ENCODE results near the gene FRAT1.
"Not testable (repeated sequence)": the region's sequence is repeated elsewhere in the genome, so short reads cannot be mapped to it uniquely, and the experiment has no call there.

The FRAT1 gene

GRCh38 chr10:97341416-97341815 is 22.3 kb downstream of the FRAT1 start:
- Histone ChIP-seq H3K36me3 (ENCODE audit: control insufficient read depth, insufficient read depth, low read length) (no peaks in the 10 kb centered on the region), H3K27me3 (replicated peaks; ENCODE audit: control insufficient read depth, insufficient read depth, low read length) (no peaks in the 10 kb centered on the region), H3K4me3 (replicated peaks; ENCODE audit: low read depth, low read length) (no peak overlapping the region)
- DNase-seq (ENCODE audit: extremely low read depth, insufficient read length) = no peak
- TF ChIP-seq CTCF (IDR thresholded peaks at IDR 0.05; ENCODE audit: insufficient read depth, low read length, poor library complexity, severe bottlenecking) = no peak

GRCh38 chr10:97343664-97344063 is 24.6 kb downstream of the FRAT1 start:
- H3K36me3 ChIP-seq (ENCODE audit: control insufficient read depth, insufficient read depth, low read length); DNase-seq (ENCODE audit: extremely low read depth, insufficient read length); H3K27me3 ChIP-seq (replicated peaks; ENCODE audit: control insufficient read depth, insufficient read depth, low read length); H3K4me3 ChIP-seq (replicated peaks; ENCODE audit: low read depth, low read length): not testable (repeated sequence)

- Histone ChIP-seq H3K36me3 (ENCODE audit: control insufficient read depth, insufficient read depth, low read length) (no peaks in the 10 kb centered on the region), H3K4me3 (replicated peaks; ENCODE audit: low read depth, low read length) (no peak overlapping the region), H3K27me3 (replicated peaks; ENCODE audit: control insufficient read depth, insufficient read depth, low read length) (no peaks in the 10 kb centered on the region)
- no peak for DNase-seq (ENCODE audit: extremely low read depth, insufficient read length)
- TF ChIP-seq CTCF (IDR thresholded peaks at IDR 0.05; ENCODE audit: insufficient read depth, low read length, poor library complexity, severe bottlenecking) = no peak
Observed at GRCh38 chr10:97347317-97347716, 28.2 kb downstream of the FRAT1 start.

- H3K27me3 ChIP-seq (replicated peaks; ENCODE audit: control insufficient read depth, insufficient read depth, low read length) = no peaks in the 10 kb centered on the region
- no peak for DNase-seq (ENCODE audit: extremely low read depth, insufficient read length)
- H3K4me3 ChIP-seq (replicated peaks; ENCODE audit: low read depth, low read length) = no peak overlapping the region
- no peak for TF ChIP-seq CTCF (IDR thresholded peaks at IDR 0.05; ENCODE audit: insufficient read depth, low read length, poor library complexity, severe bottlenecking)
- no peaks in the 10 kb centered on the region; the same call in 1 of the 2 replicates for H3K36me3 ChIP-seq (ENCODE audit: control insufficient read depth, insufficient read depth, low read length)
Observed at GRCh38 chr10:97349752-97350513, 30.9 kb downstream of the FRAT1 start.

- DNase-seq (ENCODE audit: extremely low read depth, insufficient read length) = no peak
- H3K36me3 ChIP-seq (ENCODE audit: control insufficient read depth, insufficient read depth, low read length) = peaks cover 6% of the 10 kb centered on the region
- no peaks in the 10 kb centered on the region for H3K27me3 ChIP-seq (replicated peaks; ENCODE audit: control insufficient read depth, insufficient read depth, low read length)
Observed at GRCh38 chr10:97353945-97354344, 34.9 kb downstream of the FRAT1 start.

GRCh38 chr10:97355571-97355975 is 36.5 kb downstream of the FRAT1 start:
- Histone ChIP-seq H3K4me3 (replicated peaks; ENCODE audit: low read depth, low read length) (no peak overlapping the region), H3K27me3 (replicated peaks; ENCODE audit: control insufficient read depth, insufficient read depth, low read length) (no peaks in the 10 kb centered on the region), H3K36me3 (ENCODE audit: control insufficient read depth, insufficient read depth, low read length) (peaks cover 13% of the 10 kb centered on the region)
- no peak for DNase-seq (ENCODE audit: extremely low read depth, insufficient read length)
- TF ChIP-seq CTCF (IDR thresholded peaks at IDR 0.05; ENCODE audit: insufficient read depth, low read length, poor library complexity, severe bottlenecking) = peak; percentile 18

More at GRCh38 chr10:97353945-97354344, 34.9 kb downstream of the FRAT1 start:
- TF ChIP-seq CTCF (IDR thresholded peaks at IDR 0.05; ENCODE audit: insufficient read depth, low read length, poor library complexity, severe bottlenecking) = no peak
- no peak overlapping the region for H3K4me3 ChIP-seq (replicated peaks; ENCODE audit: low read depth, low read length)

All from GM06990 (cell line).